ENCODE data around the gene IQSEC1. TPM values are rescaled to one million over a fixed set of nuclear protein-coding genes. Genes with fewer than 3 reads are reported as not detected.

Gene IQSEC1
- total and polyA plus RNA-seq, 7 donors: 2.5 to 39.1 (median 23.9) TPM

DNA sequence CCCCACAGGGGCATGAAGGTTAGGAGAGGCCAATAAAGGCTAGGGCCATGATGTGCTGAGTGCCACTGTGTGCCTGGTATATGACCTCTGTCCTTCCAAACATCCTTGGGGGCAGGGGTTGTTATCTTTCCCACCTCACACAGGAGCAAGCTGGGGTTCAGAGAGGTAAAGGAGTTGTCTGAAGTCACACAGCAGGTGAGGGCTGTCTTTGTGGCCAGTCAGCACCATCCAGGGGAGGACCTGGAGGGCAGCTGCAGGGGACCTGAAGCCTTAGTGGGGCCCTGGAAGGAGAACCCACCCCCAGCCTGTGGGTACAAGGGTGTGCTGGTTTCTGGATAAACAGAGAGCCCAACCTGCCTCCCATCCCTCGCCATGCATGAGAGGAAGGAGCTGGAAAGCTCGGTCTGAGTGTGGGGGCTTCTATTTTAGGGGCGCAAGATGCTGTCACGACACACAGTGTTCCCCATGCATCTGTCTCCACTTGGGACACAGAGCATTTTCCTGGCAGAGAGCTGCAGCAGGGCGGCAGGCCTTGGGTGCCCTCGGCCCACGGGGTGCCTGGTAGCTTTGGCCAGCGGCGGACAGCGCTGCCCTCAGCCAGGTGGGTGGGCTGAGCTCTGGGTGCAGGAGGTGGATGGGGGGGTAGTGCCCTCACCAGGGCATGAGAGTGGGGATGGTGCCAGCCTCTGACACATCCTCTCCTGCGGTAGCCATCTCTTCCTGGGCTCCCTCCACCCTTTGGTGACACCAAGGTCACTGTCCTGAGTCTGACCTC is 14.7 kb downstream of the IQSEC1 start:
- intact Hi-C loops (cut with DNase I): no loop called here
- no peaks in the 10 kb centered on the region for H3K9me3 ChIP-seq
- 92 to 97% methylated on average over 11 of the region's 11 CpGs for WGBS, 2 donors

GRCh38 chr3:13057282-13058040 is 15.8 kb downstream of the IQSEC1 start:
- no peak overlapping the region for H3K27ac ChIP-seq
- H3K27me3 ChIP-seq: no peaks in the 10 kb centered on the region
- intact Hi-C loops (cut with DNase I): no loop called here
- 84 to 89% methylated on average over 6 of the region's 6 CpGs for WGBS, 2 donors
- H3K9me3 ChIP-seq: no peaks in the 10 kb centered on the region
- no peak overlapping the region for H3K4me3 ChIP-seq
- DNase-seq: no peak
- TF ChIP-seq POLR2A (IDR thresholded peaks at IDR 0.05): no peak
- TF ChIP-seq EP300 (IDR thresholded peaks at IDR 0.05): no peak
- TF ChIP-seq, protein P1, sequence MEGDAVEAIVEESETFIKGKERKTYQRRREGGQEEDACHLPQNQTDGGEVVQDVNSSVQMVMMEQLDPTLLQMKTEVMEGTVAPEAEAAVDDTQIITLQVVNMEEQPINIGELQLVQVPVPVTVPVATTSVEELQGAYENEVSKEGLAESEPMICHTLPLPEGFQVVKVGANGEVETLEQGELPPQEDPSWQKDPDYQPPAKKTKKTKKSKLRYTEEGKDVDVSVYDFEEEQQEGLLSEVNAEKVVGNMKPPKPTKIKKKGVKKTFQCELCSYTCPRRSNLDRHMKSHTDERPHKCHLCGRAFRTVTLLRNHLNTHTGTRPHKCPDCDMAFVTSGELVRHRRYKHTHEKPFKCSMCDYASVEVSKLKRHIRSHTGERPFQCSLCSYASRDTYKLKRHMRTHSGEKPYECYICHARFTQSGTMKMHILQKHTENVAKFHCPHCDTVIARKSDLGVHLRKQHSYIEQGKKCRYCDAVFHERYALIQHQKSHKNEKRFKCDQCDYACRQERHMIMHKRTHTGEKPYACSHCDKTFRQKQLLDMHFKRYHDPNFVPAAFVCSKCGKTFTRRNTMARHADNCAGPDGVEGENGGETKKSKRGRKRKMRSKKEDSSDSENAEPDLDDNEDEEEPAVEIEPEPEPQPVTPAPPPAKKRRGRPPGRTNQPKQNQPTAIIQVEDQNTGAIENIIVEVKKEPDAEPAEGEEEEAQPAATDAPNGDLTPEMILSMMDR (IDR thresholded peaks at IDR 0.05): no peak
- TF ChIP-seq POLR2AphosphoS5 (IDR thresholded peaks at IDR 0.05): no peak
- H3K4me1 ChIP-seq: no peaks in the 10 kb centered on the region
- H3K36me3 ChIP-seq: no peaks in the 10 kb centered on the region

More for the DNA sequence above, 14.7 kb downstream of the IQSEC1 start:
- H3K27me3 ChIP-seq: no peaks in the 10 kb centered on the region
- no peak for DNase-seq
- H3K4me1 ChIP-seq: no peaks in the 10 kb centered on the region
- no peak overlapping the region for H3K4me3 ChIP-seq
- H3K27ac ChIP-seq: no peak overlapping the region
- TF ChIP-seq POLR2AphosphoS5 (IDR thresholded peaks at IDR 0.05) (no peak), POLR2A (IDR thresholded peaks at IDR 0.05) (no peak), EP300 (IDR thresholded peaks at IDR 0.05) (no peak)
- TF ChIP-seq, protein P1 (IDR thresholded peaks at IDR 0.05): no peak
- H3K36me3 ChIP-seq: no peaks in the 10 kb centered on the region

GRCh38 chr3:13055634-13056033 is 17.6 kb downstream of the IQSEC1 start:
- no peaks in the 10 kb centered on the region for H3K36me3 ChIP-seq
- 91 to 93% methylated on average over 7 of the region's 7 CpGs for WGBS, 2 donors
- intact Hi-C loops (cut with DNase I): no loop called here

GRCh38 chr3:13054341-13055285 is 18.6 kb downstream of the IQSEC1 start:
- no peaks in the 10 kb centered on the region for H3K9me3 ChIP-seq
- WGBS, 2 donors: 86 to 90% methylated on average over 31 of the region's 31 CpGs
- H3K27ac ChIP-seq: no peak overlapping the region
- H3K36me3 ChIP-seq: no peaks in the 10 kb centered on the region
- intact Hi-C loops (cut with DNase I): no loop called here
- no peak for DNase-seq
- no peak for TF ChIP-seq POLR2AphosphoS5 (IDR thresholded peaks at IDR 0.05)
- TF ChIP-seq POLR2A (IDR thresholded peaks at IDR 0.05): no peak
- TF ChIP-seq, protein P1 (IDR thresholded peaks at IDR 0.05): no peak
- no peak for TF ChIP-seq EP300 (IDR thresholded peaks at IDR 0.05)
- H3K4me1 ChIP-seq: no peaks in the 10 kb centered on the region
- no peaks in the 10 kb centered on the region for H3K27me3 ChIP-seq
- no peak overlapping the region for H3K4me3 ChIP-seq

More at GRCh38 chr3:13055634-13056033, 17.6 kb downstream of the IQSEC1 start:
- Histone ChIP-seq H3K9me3 (no peaks in the 10 kb centered on the region), H3K4me3 (no peak overlapping the region), H3K4me1 (no peaks in the 10 kb centered on the region), H3K27me3 (no peaks in the 10 kb centered on the region), H3K27ac (no peak overlapping the region)
- no peak for TF ChIP-seq EP300 (IDR thresholded peaks at IDR 0.05)
- TF ChIP-seq, protein P1 (IDR thresholded peaks at IDR 0.05): no peak
- TF ChIP-seq POLR2AphosphoS5 (IDR thresholded peaks at IDR 0.05): no peak
- no peak for TF ChIP-seq POLR2A (IDR thresholded peaks at IDR 0.05)
- no peak for DNase-seq

Measured in sigmoid colon (tissue), 7 donors.